Fibroblast of pulmonary artery (primary cell): Measurements from ENCODE around the gene RAP1GAP.
A peak's percentile ranks its signal among the peaks of the same experiment; 100 is the strongest.

ENCODE experiments used
- DNase-seq: peaks from one replicate; pipeline ENCODE4 v3.0.0-alpha.2; 2010; ENCODE audit warnings: low read depth
- H3K4me3 ChIP-seq: replicated peaks from 2 replicates; pipeline ENCODE4 v1.5.1; 2011; ENCODE audit warnings: low read depth, mild to moderate bottlenecking, control low read depth, low read length, moderate library complexity
- CTCF ChIP-seq: IDR thresholded peaks from 2 replicates; pipeline ENCODE4 v1.5.1; 2011; ENCODE audit warnings: mild to moderate bottlenecking, control low read depth, low read length, inconsistent platforms; ENCODE audit errors: missing control alignments

The RAP1GAP gene

GRCh38 chr1:21608798-21609197 is 60.4 kb downstream of the RAP1GAP start:
- TF ChIP-seq CTCF = no peak
- H3K4me3 ChIP-seq = no peak overlapping the region
- DNase-seq = no peak

GRCh38 chr1:21607549-21608529 is 61.3 kb downstream of the RAP1GAP start:
- no peak overlapping the region for H3K4me3 ChIP-seq
- peak; percentile 71 for DNase-seq
- TF ChIP-seq CTCF = no peak

- H3K4me3 ChIP-seq = no peak overlapping the region
- no peak for DNase-seq
- TF ChIP-seq CTCF = no peak
Observed at GRCh38 chr1:21605964-21606705, 63.0 kb downstream of the RAP1GAP start.

GRCh38 chr1:21605012-21605715 is 64.0 kb downstream of the RAP1GAP start:
- DNase-seq = no peak
- H3K4me3 ChIP-seq = no peak overlapping the region
- no peak for TF ChIP-seq CTCF

GRCh38 chr1:21604208-21604957 is 64.8 kb downstream of the RAP1GAP start:
- TF ChIP-seq CTCF = no peak
- no peak overlapping the region for H3K4me3 ChIP-seq
- DNase-seq = no peak
